Activated B cell treated with CpG ODN at 0.5 μM for 24 hours (primary cell): ENCODE data around the gene WFDC5. TPM values are rescaled to one million over a fixed set of nuclear protein-coding genes. Genes with fewer than 3 reads are reported as not detected.
A peak's percentile ranks its signal among the peaks of the same experiment; 100 is the strongest.

Source experiments
- ATAC-seq: fragments of 200-7000 bp; cut with Tn5 transposase; one replicate; pipeline ENCODE4 v1.10.0; 2021; ENCODE audit warnings: low read depth, mild to moderate bottlenecking, moderate library complexity
- CTCF ChIA-PET: fragments of 350-600 bp; sonication (Branson Sonifier 250); formaldehyde crosslinking; loops from one replicate; lab custom pipeline; 2021; ENCODE audit warnings: antibody characterized with exemption; lab: Charles Lee
- POLR2A ChIA-PET: fragments of 350-600 bp; sonication (Branson Sonifier 250); formaldehyde crosslinking; loops from one replicate; lab custom pipeline; 2021; ENCODE audit warnings: antibody characterized with exemption; lab: Charles Lee
- DNase-seq: peaks from one replicate; pipeline ENCODE4 v3.0.0; 2022
- H3K27ac Mint-ChIP-seq: one replicate; pipeline ENCODE4 v1.8.0; 2020; ENCODE audit warnings: mixed read lengths
- H3K27me3 Mint-ChIP-seq: one replicate; pipeline ENCODE4 v1.8.0; 2021; ENCODE audit warnings: mixed read lengths
- H3K36me3 Mint-ChIP-seq: one replicate; pipeline ENCODE4 v1.8.0; 2021; ENCODE audit warnings: low read depth, mixed read lengths
- H3K4me1 Mint-ChIP-seq: one replicate; pipeline ENCODE4 v1.8.0; 2021; ENCODE audit warnings: mixed read lengths
- H3K4me3 Mint-ChIP-seq: one replicate; pipeline ENCODE4 v1.8.0; 2020; ENCODE audit warnings: mild to moderate bottlenecking, mixed read lengths
- H3K9me3 Mint-ChIP-seq: one replicate; pipeline ENCODE4 v1.8.0; 2020; ENCODE audit warnings: mixed read lengths
- CTCF ChIP-seq: fragments of 200-600 bp; IDR thresholded peaks from one replicate; pipeline ENCODE4 v1.8.0; 2022; ENCODE audit warnings: antibody characterized with exemption, mild to moderate bottlenecking
- intact Hi-C: fragments of 100-400 bp; cut with micrococcal nuclease; formaldehyde crosslinking; loops from one replicate; pipeline ENCODE4 v1.15.1; 2024
- total RNA-seq: library from RNA; stranded (reverse); gene quantifications from 2 replicates; pipeline ENCODE4 v1.2.3, GENCODE V29; 2022

WFDC5 gene
- total RNA-seq, 1 donor from 2014 or later, result not detected

DNA sequence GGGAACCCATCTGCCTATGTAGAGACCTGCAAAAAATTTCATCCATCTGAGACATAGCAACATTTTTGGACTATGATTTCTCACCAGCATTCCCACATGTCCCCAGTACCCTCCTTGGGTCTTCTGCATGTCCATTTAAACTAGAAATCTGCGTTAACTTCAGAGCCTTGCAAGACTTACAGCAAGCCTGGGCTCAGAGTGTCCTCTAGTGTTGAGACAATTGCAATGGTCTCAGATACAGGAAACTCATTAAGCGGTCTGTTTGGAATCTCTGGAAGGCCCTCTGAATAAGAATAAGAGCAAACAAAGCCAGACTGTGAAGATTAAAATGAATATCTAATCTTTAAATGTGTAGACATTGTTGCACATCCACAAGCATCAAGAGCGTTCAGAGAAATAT, 39.2 kb upstream of the WFDC5 start:
- ATAC-seq (no peak), DNase-seq (no peak)
- POLR2A ChIA-PET, result no interaction called here
- CTCF ChIA-PET, result no interaction called here
- Mint-ChIP-seq H3K27ac (no peak overlapping the region), H3K36me3 (peaks cover 6% of the 10 kb centered on the region), H3K4me3 (no peak overlapping the region), H3K9me3 (peaks cover 25% of the 10 kb centered on the region), H3K27me3 (peaks cover 13% of the 10 kb centered on the region), H3K4me1 (peaks cover 15% of the 10 kb centered on the region)
- intact Hi-C loops, result no loop called here
- TF ChIP-seq CTCF, result no peak

- H3K4me1 Mint-ChIP-seq, result peaks cover 15% of the 10 kb centered on the region
- CTCF ChIA-PET, result no interaction called here
- DNase-seq (no peak), ATAC-seq (peak; percentile 71)
- peaks cover 20% of the 10 kb centered on the region for H3K9me3 Mint-ChIP-seq
- H3K36me3 Mint-ChIP-seq, result peaks cover 3% of the 10 kb centered on the region
- H3K27ac Mint-ChIP-seq, result no peak overlapping the region
- intact Hi-C loops, result no loop called here
- peaks cover 13% of the 10 kb centered on the region for H3K27me3 Mint-ChIP-seq
- no peak for TF ChIP-seq CTCF
- no peak overlapping the region for H3K4me3 Mint-ChIP-seq
- POLR2A ChIA-PET, result no interaction called here
These were observed 38.8 kb upstream of the WFDC5 start for GRCh38 chr20:45153752-45154151.

GRCh38 chr20:45153147-45153546, 38.2 kb upstream of the WFDC5 start:
- intact Hi-C loops, result no loop called here
- peaks cover 15% of the 10 kb centered on the region for H3K9me3 Mint-ChIP-seq
- ATAC-seq (no peak), DNase-seq (no peak)
- H3K27me3 Mint-ChIP-seq, result peaks cover 14% of the 10 kb centered on the region
- POLR2A ChIA-PET, result no interaction called here
- CTCF ChIA-PET, result no interaction called here
- TF ChIP-seq CTCF, result no peak
- H3K27ac Mint-ChIP-seq, result no peak overlapping the region
- no peak overlapping the region for H3K4me3 Mint-ChIP-seq
- peaks cover 15% of the 10 kb centered on the region for H3K4me1 Mint-ChIP-seq
- H3K36me3 Mint-ChIP-seq, result peaks cover 3% of the 10 kb centered on the region

- POLR2A ChIA-PET, result no interaction called here
- H3K4me3 Mint-ChIP-seq, result no peak overlapping the region
- peaks cover 3% of the 10 kb centered on the region for H3K36me3 Mint-ChIP-seq
- DNase-seq (no peak), ATAC-seq (no peak)
- TF ChIP-seq CTCF, result no peak
- no peak overlapping the region for H3K27ac Mint-ChIP-seq
- CTCF ChIA-PET, result no interaction called here
- peaks cover 15% of the 10 kb centered on the region for H3K4me1 Mint-ChIP-seq
- H3K9me3 Mint-ChIP-seq, result peaks cover 11% of the 10 kb centered on the region
- H3K27me3 Mint-ChIP-seq, result peaks cover 14% of the 10 kb centered on the region
- intact Hi-C loops, result no loop called here
These were observed 37.4 kb upstream of the WFDC5 start for GRCh38 chr20:45152405-45152804.

- ChIA-PET CTCF (no interaction called here), POLR2A (no interaction called here)
- Mint-ChIP-seq H3K27me3 (peaks cover 28% of the 10 kb centered on the region), H3K9me3 (no peaks in the 10 kb centered on the region), H3K4me3 (no peak overlapping the region), H3K36me3 (no peaks in the 10 kb centered on the region), H3K27ac (no peak overlapping the region), H3K4me1 (peaks cover 5% of the 10 kb centered on the region)
- TF ChIP-seq CTCF, result no peak
- intact Hi-C loops, result no loop called here
- ATAC-seq (no peak), DNase-seq (no peak)
These were observed 34.1 kb upstream of the WFDC5 start for GRCh38 chr20:45149062-45149461.
